Medulla oblongata (tissue), 1 donor: ENCODE measurements around the gene NAGA.
"Not testable (repeated sequence)": the region's sequence is repeated elsewhere in the genome, so short reads cannot be mapped to it uniquely, and the experiment has no call there.

Experiments used
- DNase-seq: peaks from one replicate; pipeline ENCODE4 v3.0.0-alpha.2; 2015; ENCODE audit errors: extremely low spot score

The NAGA gene

GRCh38 chr22:42070517-42071422 lies at the start of gene NAGA:
TSS of gene NAGA (minus strand) at chr22:42070812. CDS start at chr22:42070297, 515 bp downstream.
- peak; percentile 96 for DNase-seq

GRCh38 chr22:42116848-42117424 lies 46.3 kb upstream of the NAGA start:
- no peak for DNase-seq

- not testable (repeated sequence) for DNase-seq
Measured at GRCh38 chr22:42115420-42115830, 44.8 kb upstream of the NAGA start.

GRCh38 chr22:42114721-42115120 lies 44.1 kb upstream of the NAGA start:
- DNase-seq: peak; percentile 17

- DNase-seq: not testable (repeated sequence)
Measured at GRCh38 chr22:42112793-42113192, 42.2 kb upstream of the NAGA start.

GRCh38 chr22:42111798-42112197 lies 41.2 kb upstream of the NAGA start:
- no peak for DNase-seq

- DNase-seq: no peak
Measured at GRCh38 chr22:42108848-42109247, 38.2 kb upstream of the NAGA start.

- DNase-seq: not testable (repeated sequence)
Measured at GRCh38 chr22:42104332-42104860, 33.8 kb upstream of the NAGA start.

- DNase-seq: no peak
Measured at GRCh38 chr22:42101199-42101598, 30.6 kb upstream of the NAGA start.

GRCh38 chr22:42091455-42091782 lies 20.8 kb upstream of the NAGA start:
- DNase-seq: no peak

GRCh38 chr22:42090596-42091454 lies 20.2 kb upstream of the NAGA start, which contains the start of gene NDUFA6:
TSS of gene NDUFA6 (minus strand) at chr22:42090772. CDS start at chr22:42090744, 28 bp downstream.
- peak; percentile 100 for DNase-seq

- DNase-seq: no peak
Measured at GRCh38 chr22:42086051-42086450, 15.4 kb upstream of the NAGA start.

- no peak for DNase-seq
Measured at GRCh38 chr22:42084874-42085273, 14.3 kb upstream of the NAGA start.

- no peak for DNase-seq
Measured at GRCh38 chr22:42083119-42083518, 12.5 kb upstream of the NAGA start.

- peak; percentile 68 for DNase-seq
Measured at GRCh38 chr22:42080287-42080686, 9.7 kb upstream of the NAGA start.

- peak; percentile 99 for DNase-seq
Measured at GRCh38 chr22:42079319-42080251, 9.0 kb upstream of the NAGA start, which contains the start of gene SMDT1. TSS of gene SMDT1 (plus strand) at chr22:42079700. CDS start at chr22:42079769, 69 bp downstream.

GRCh38 chr22:42078469-42079318 lies 8.1 kb upstream of the NAGA start:
- DNase-seq: peak; percentile 37

- DNase-seq: no peak
Measured at GRCh38 chr22:42077486-42078125, 7.0 kb upstream of the NAGA start.
